Measurements from ENCODE around the gene MAP4K4. TPM values are rescaled to one million over a fixed set of nuclear protein-coding genes. Genes with fewer than 3 reads are reported as not detected.

MAP4K4 gene
- total and polyA plus RNA-seq, 2 of the 13 experiments (the other 11 are each of a cell fraction or from before 2014, with no cell fraction given) = 105 to 264 TPM

DNA sequence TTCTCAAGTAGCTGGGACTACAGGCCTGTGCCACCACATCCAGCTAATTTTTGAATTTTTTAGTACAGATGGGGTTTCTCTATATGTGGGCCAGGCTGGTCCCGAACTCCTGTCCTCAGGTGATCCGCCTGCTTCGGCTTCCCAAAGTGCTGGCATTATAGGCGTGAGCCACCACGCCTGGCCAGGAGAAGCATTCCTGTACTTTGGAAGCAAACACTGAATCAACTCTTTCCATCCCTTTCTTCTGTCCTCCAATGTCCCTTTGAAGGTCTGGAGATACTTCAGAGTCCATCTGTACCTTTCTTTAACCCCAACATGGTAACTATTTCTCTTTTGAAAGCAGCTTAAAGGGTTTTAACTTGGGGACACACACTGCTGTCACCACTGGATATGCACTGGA is 23.6 kb upstream of the MAP4K4 start (continued):
- no peak for TF ChIP-seq GFI1 (CRISPR knock-in tag; IDR thresholded peaks at IDR 0.05; ENCODE audit: borderline replicate concordance)
- TF ChIP-seq, protein P1, sequence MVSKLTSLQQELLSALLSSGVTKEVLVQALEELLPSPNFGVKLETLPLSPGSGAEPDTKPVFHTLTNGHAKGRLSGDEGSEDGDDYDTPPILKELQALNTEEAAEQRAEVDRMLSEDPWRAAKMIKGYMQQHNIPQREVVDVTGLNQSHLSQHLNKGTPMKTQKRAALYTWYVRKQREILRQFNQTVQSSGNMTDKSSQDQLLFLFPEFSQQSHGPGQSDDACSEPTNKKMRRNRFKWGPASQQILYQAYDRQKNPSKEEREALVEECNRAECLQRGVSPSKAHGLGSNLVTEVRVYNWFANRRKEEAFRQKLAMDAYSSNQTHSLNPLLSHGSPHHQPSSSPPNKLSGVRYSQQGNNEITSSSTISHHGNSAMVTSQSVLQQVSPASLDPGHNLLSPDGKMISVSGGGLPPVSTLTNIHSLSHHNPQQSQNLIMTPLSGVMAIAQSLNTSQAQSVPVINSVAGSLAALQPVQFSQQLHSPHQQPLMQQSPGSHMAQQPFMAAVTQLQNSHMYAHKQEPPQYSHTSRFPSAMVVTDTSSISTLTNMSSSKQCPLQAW (CRISPR knock-in tag; IDR thresholded peaks at IDR 0.05) = no peak
- no peak; the same call in 1 of the 2 replicates for TF ChIP-seq ADNP (CRISPR knock-in tag; IDR thresholded peaks at IDR 0.05)
- TF ChIP-seq MBD4 (IDR thresholded peaks at IDR 0.05; ENCODE audit: borderline replicate concordance, low read length) = no peak
- no peak for TF ChIP-seq KLF6 (CRISPR knock-in tag; IDR thresholded peaks at IDR 0.05)
- peak; percentile 83 for TF ChIP-seq TEAD3 (CRISPR knock-in tag; optimal IDR thresholded peaks at IDR 0.05; ENCODE audit: borderline replicate concordance)
- TF ChIP-seq ZNF234 (CRISPR knock-in tag; conservative IDR thresholded peaks at IDR 0.05) = no peak
- no peak for TF ChIP-seq ZC3H13 (CRISPR knock-in tag; IDR thresholded peaks at IDR 0.05)
- no peak for TF ChIP-seq JARID2 (CRISPR knock-in tag; IDR thresholded peaks at IDR 0.05; ENCODE audit: insufficient replicate concordance)
- TF ChIP-seq GATAD2A (CRISPR knock-in tag; IDR thresholded peaks at IDR 0.05) = peak; percentile 75
- no peak for TF ChIP-seq JUND (CRISPR knock-in tag; IDR thresholded peaks at IDR 0.05)
- peak; percentile 41; the same call in 1 of the 2 replicates for TF ChIP-seq ZNF614 (CRISPR knock-in tag; IDR thresholded peaks at IDR 0.05; ENCODE audit: borderline replicate concordance)
- TF ChIP-seq, protein P2, sequence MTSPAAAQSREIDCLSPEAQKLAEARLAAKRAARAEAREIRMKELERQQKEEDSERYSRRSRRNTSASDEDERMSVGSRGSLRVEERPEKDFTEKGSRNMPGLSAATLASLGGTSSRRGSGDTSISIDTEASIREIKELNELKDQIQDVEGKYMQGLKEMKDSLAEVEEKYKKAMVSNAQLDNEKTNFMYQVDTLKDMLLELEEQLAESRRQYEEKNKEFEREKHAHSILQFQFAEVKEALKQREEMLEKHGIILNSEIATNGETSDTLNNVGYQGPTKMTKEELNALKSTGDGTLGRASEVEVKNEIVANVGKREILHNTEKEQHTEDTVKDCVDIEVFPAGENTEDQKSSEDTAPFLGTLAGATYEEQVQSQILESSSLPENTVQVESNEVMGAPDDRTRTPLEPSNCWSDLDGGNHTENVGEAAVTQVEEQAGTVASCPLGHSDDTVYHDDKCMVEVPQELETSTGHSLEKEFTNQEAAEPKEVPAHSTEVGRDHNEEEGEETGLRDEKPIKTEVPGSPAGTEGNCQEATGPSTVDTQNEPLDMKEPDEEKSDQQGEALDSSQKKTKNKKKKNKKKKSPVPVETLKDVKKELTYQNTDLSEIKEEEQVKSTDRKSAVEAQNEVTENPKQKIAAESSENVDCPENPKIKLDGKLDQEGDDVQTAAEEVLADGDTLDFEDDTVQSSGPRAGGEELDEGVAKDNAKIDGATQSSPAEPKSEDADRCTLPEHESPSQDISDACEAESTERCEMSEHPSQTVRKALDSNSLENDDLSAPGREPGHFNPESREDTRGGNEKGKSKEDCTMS (CRISPR knock-in tag; conservative IDR thresholded peaks at IDR 0.05) = no peak
- no peak for TF ChIP-seq HMG20A (CRISPR knock-in tag; IDR thresholded peaks at IDR 0.05; ENCODE audit: borderline replicate concordance)
- TF ChIP-seq RXRB (CRISPR knock-in tag; IDR thresholded peaks at IDR 0.05; ENCODE audit: borderline replicate concordance) = peak; percentile 41; the same call in 1 of the 2 replicates
- TF ChIP-seq ZSCAN20 (CRISPR knock-in tag; IDR thresholded peaks at IDR 0.05; ENCODE audit: borderline replicate concordance) = no peak
- TF ChIP-seq PPARG (CRISPR knock-in tag; conservative IDR thresholded peaks at IDR 0.05) = no peak
- TF ChIP-seq KDM6A (CRISPR knock-in tag; IDR thresholded peaks at IDR 0.05; ENCODE audit: low read depth) = no peak
- TF ChIP-seq, protein P3, sequence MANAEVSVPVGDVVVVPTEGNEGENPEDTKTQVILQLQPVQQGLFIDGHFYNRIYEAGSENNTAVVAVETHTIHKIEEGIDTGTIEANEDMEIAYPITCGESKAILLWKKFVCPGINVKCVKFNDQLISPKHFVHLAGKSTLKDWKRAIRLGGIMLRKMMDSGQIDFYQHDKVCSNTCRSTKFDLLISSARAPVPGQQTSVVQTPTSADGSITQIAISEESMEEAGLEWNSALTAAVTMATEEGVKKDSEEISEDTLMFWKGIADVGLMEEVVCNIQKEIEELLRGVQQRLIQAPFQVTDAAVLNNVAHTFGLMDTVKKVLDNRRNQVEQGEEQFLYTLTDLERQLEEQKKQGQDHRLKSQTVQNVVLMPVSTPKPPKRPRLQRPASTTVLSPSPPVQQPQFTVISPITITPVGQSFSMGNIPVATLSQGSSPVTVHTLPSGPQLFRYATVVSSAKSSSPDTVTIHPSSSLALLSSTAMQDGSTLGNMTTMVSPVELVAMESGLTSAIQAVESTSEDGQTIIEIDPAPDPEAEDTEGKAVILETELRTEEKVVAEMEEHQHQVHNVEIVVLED (CRISPR knock-in tag; IDR thresholded peaks at IDR 0.05; ENCODE audit: borderline replicate concordance) = no peak
- 0 out of 2 replicates have a peak, but pooled peaks have one; percentile 39 for TF ChIP-seq ZNF629 (CRISPR knock-in tag; conservative IDR thresholded peaks at IDR 0.05)
- no peak for TF ChIP-seq FLYWCH1 (CRISPR knock-in tag; IDR thresholded peaks at IDR 0.05)
- no peak for TF ChIP-seq ZNF263 (CRISPR knock-in tag; IDR thresholded peaks at IDR 0.05)
- no peak for TF ChIP-seq ZIK1 (CRISPR knock-in tag; IDR thresholded peaks at IDR 0.05; ENCODE audit: borderline replicate concordance, low read depth)
- TF ChIP-seq, protein P4, sequence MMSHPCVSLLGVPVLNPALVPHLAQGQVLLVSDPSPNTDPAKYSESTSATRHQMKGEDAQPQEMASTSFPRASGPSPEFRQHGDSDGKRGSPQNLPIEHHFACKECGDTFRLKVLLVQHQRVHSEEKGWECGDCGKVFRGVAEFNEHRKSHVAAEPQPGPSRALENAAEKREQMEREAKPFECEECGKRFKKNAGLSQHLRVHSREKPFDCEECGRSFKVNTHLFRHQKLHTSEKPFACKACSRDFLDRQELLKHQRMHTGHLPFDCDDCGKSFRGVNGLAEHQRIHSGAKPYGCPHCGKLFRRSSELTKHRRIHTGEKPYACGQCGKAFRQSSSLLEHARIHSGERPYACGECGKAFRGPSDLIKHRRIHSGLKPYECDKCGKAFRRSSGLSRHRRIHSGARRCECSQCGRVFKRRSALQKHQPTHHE (CRISPR knock-in tag; IDR thresholded peaks at IDR 0.05; ENCODE audit: borderline replicate concordance) = no peak
- peak; percentile 68; the same call in 1 of the 2 replicates for TF ChIP-seq NCOR1 (IDR thresholded peaks at IDR 0.05; ENCODE audit: borderline replicate concordance, low read length)
